A673 (cell line): ENCODE measurements around the gene CARD6.

Experiments
- EZH2 ChIP-seq: fragments of 200-600 bp; sonication (generic); IDR thresholded peaks from 2 replicates; pipeline ENCODE4 v1.6.1; 2017; ENCODE audit warnings: borderline replicate concordance, low read depth, mild to moderate bottlenecking, mixed read lengths, antibody characterized with exemption, low read length; ENCODE audit not compliant: poor library complexity, severe bottlenecking
- TF ChIP-seq, protein P1 (sequence below): fragments of 300-800, 200-600 bp; sonication (generic); conservative IDR thresholded peaks from 2 replicates; pipeline ENCODE4 v1.5.1; 2017; ENCODE audit warnings: low read depth, mild to moderate bottlenecking, antibody characterized with exemption, low read length, moderate library complexity, mixed read lengths

- TF ChIP-seq, protein P1, sequence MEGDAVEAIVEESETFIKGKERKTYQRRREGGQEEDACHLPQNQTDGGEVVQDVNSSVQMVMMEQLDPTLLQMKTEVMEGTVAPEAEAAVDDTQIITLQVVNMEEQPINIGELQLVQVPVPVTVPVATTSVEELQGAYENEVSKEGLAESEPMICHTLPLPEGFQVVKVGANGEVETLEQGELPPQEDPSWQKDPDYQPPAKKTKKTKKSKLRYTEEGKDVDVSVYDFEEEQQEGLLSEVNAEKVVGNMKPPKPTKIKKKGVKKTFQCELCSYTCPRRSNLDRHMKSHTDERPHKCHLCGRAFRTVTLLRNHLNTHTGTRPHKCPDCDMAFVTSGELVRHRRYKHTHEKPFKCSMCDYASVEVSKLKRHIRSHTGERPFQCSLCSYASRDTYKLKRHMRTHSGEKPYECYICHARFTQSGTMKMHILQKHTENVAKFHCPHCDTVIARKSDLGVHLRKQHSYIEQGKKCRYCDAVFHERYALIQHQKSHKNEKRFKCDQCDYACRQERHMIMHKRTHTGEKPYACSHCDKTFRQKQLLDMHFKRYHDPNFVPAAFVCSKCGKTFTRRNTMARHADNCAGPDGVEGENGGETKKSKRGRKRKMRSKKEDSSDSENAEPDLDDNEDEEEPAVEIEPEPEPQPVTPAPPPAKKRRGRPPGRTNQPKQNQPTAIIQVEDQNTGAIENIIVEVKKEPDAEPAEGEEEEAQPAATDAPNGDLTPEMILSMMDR = no peak
- TF ChIP-seq EZH2 = no peak
These were observed 7.4 kb upstream of the CARD6 start for GRCh38 chr5:40833712-40834229.
